ENCODE results near the gene STARD9.

Gene STARD9

GRCh38 chr15:42582569-42583375 is 7.4 kb downstream of the STARD9 start:
- no peak for DNase-seq (ENCODE audit: low read depth)
- no peak overlapping the region for H3K4me3 ChIP-seq (ENCODE audit: low read depth, low read length)
- no peak for TF ChIP-seq MAX (IDR thresholded peaks at IDR 0.05; ENCODE audit: low read depth, low read length)
- no peak for TF ChIP-seq MYC (IDR thresholded peaks at IDR 0.05; ENCODE audit: low read depth, low read length)
- no peak for TF ChIP-seq CTCF (IDR thresholded peaks at IDR 0.05; ENCODE audit: low read depth, low read length)
- no peak for TF ChIP-seq POLR2A (IDR thresholded peaks at IDR 0.05; ENCODE audit: extremely low read depth, insufficient read length)

- TF ChIP-seq CTCF (IDR thresholded peaks at IDR 0.05; ENCODE audit: low read depth, low read length) (no peak), POLR2A (IDR thresholded peaks at IDR 0.05; ENCODE audit: extremely low read depth, insufficient read length) (no peak), MAX (IDR thresholded peaks at IDR 0.05; ENCODE audit: low read depth, low read length) (no peak), MYC (IDR thresholded peaks at IDR 0.05; ENCODE audit: low read depth, low read length) (no peak)
- no peak overlapping the region for H3K4me3 ChIP-seq (ENCODE audit: low read depth, low read length)
- DNase-seq (ENCODE audit: low read depth): no peak
These were observed 8.8 kb downstream of the STARD9 start for GRCh38 chr15:42584031-42584765.

GRCh38 chr15:42590619-42591237 is 15.3 kb downstream of the STARD9 start:
- no peak for DNase-seq (ENCODE audit: low read depth)
- H3K4me3 ChIP-seq (ENCODE audit: low read depth, low read length): no peak overlapping the region
- TF ChIP-seq MYC (IDR thresholded peaks at IDR 0.05; ENCODE audit: low read depth, low read length): no peak

- peak; percentile 32 for DNase-seq (ENCODE audit: low read depth)
- H3K4me3 ChIP-seq (ENCODE audit: low read depth, low read length): no peak overlapping the region
- TF ChIP-seq CTCF (IDR thresholded peaks at IDR 0.05; ENCODE audit: low read depth, low read length) (peak; percentile 34), POLR2A (IDR thresholded peaks at IDR 0.05; ENCODE audit: extremely low read depth, insufficient read length) (no peak), MAX (IDR thresholded peaks at IDR 0.05; ENCODE audit: low read depth, low read length) (no peak)
These were observed 16.0 kb downstream of the STARD9 start for GRCh38 chr15:42591238-42591934.

GRCh38 chr15:42592716-42593115 is 17.3 kb downstream of the STARD9 start:
- TF ChIP-seq POLR2A (IDR thresholded peaks at IDR 0.05; ENCODE audit: extremely low read depth, insufficient read length) (no peak), CTCF (IDR thresholded peaks at IDR 0.05; ENCODE audit: low read depth, low read length) (no peak), MAX (IDR thresholded peaks at IDR 0.05; ENCODE audit: low read depth, low read length) (no peak), MYC (IDR thresholded peaks at IDR 0.05; ENCODE audit: low read depth, low read length) (no peak)
- no peak overlapping the region for H3K4me3 ChIP-seq (ENCODE audit: low read depth, low read length)
- DNase-seq (ENCODE audit: low read depth): no peak
